ENCODE results near the gene NFIX.

DNA sequence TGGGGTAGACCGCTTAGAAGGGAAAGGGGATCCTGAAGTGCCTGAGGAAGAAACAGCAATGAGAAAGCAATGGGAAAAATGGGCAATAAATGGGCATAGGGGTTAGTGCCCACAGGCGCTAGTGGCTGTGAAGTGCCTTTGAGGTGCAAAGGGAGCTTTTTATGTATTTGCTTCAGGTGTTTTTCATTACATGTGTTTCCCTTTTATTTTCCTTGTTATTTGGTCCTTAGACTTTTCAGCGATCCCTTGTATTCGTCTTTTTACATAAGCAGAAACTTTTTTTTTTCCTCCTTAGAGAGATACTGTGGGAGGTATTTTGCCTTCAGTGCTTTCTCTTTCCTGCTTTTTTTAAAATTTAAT, 19.6 kb downstream of the NFIX start:
- TF ChIP-seq POLR2A (IDR thresholded peaks at IDR 0.05) (no peak), CTCF (IDR thresholded peaks at IDR 0.05) (no peak), EP300 (IDR thresholded peaks at IDR 0.05) (no peak)

Measured in tibial nerve (tissue), 4 donors.